HG03139 (cell line): ENCODE measurements around the gene RAP1A.
"Not testable (repeated sequence)": the region's sequence is repeated elsewhere in the genome, so short reads cannot be mapped to it uniquely, and the experiment has no call there.

Experiments
- ATAC-seq: cut with Tn5 transposase; IDR thresholded peaks from one replicate; pipeline ENCODE4 v1.9.1; 2021; ENCODE audit not compliant: unreplicated experiment

The RAP1A gene

DNA sequence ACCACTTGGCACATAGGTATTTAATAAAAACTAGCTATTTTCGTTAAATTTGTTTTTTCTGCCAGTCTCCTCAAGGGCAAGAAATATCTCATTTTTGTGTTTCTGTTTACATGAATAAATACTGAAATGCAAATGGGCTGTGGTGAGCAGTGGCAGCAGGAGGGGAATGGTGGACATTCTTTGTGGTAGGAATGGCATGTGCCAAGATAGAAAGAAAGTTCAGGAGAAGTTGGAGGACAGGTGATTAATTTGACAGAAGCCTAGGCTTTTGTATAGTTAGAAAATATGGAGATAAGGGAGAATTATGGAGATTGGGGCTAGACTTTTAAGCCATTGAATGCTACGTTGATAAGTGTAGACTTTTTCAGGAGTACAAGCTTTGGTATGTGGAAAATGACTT, 8.6 kb downstream of the RAP1A start:
- no peak for ATAC-seq

DNA sequence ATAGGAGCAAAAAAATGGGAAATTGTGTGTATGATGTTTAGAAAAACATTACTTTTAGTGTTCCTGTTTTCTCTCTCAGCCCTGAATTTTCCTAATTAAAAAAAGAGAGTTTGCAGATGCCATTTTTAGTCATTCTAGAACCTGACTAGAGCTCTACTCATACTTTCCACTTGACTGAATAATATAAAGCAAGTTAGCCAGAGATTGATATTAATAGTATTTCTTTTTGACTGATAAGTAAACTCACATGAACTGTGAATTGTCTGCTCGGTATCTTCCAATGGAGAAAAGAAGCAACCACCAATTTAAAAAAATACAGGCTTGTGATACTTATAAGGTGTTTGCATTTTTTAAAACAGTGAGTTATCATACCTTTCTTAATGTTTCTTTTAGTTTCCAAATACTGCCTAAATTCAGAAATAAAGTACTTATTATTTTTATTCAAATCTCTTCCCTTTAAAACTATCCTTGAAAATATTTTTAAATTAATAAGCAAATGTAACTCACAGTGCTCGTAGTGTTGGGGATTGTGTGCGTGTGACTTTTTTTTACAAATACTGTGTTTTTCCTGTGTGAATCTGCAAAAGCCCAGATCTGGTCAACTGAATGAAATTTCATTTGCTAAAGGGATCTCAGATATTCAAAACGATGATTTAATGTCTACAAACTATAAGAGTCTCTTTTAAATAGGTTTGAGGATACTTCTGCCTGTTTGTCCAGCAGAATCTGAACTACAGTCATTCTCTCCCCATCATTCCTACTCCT, 9.8 kb downstream of the RAP1A start:
- no peak for ATAC-seq

DNA sequence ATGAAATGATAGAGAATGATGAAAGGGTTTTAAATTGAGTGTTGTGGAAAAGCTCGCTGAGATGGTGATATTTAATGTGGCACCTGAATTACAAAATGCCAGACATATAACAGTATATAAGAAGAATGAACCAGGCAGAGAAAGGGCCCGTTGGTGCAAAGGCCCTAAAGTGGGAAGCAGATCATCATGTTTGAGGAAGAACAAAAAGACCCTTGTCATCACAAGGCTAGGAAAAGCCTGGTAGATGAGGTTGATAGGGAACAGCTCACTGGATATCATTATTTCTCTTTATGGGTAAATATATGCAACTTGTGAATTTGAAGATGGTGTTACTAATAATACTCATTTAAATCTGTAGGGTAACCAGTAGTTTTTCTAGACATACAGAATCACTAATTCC, 11.0 kb downstream of the RAP1A start:
- no peak for ATAC-seq

DNA sequence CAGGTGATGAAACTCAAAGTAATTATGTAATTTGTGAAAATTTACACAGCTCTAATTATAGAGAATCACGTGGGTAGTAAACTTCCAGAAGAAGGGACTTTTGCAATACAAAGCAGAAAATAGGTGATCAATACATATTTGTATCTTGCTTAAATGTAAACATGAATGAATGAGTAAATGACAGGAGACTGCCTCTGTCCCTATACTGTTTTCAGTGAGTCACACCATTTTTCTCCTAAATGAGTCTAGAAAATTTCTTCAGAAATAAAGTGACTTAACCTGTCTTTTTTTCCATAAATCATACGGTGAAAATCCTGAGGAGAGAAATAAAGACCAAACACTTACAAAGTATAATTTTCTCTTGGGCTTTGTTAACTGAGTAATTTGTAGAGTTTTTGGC, 11.9 kb downstream of the RAP1A start:
- ATAC-seq: no peak

DNA sequence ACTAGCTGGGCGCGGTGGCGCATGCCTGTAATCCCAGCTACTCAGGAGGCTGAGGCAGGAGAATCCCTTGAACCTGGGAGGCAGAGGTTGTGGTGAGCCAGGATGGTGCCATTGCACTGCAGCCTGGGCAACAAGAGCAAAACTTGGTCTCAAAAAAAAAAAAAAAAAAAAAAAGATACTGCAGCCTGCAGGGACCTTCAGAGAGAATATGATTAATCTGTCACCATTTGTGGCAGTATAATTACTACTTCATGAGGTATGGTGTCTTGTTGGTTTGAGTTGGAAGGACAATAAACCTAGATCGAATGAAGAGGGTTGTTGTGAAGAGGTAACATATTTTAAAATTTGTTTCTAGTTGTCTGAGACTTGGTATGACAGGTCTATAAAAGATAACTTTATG, 13.2 kb downstream of the RAP1A start:
- not testable (repeated sequence) for ATAC-seq

DNA sequence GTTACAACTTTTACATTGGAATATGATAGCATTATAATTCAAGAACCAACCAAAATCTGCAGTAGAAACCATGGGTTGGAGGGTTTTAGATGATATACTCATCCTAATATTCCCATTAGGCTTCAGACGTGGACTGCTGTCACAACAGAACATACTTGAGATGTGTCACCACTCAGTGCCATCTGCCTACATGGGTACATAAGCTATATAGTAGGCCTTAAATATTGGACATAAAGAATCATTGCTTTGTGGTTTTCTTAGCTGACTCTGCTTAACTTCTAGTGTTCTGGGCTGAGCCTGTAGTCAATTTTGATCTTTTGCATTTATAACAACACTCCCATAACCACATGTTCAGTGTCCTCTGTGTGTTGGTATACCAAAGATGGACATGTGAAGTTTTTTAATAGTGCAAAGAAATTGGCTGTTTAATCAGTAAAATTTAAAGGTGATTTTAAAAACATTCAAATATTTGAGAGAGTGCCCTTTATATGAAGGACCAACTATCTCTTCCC, 14.2 kb downstream of the RAP1A start:
- ATAC-seq: no peak

DNA sequence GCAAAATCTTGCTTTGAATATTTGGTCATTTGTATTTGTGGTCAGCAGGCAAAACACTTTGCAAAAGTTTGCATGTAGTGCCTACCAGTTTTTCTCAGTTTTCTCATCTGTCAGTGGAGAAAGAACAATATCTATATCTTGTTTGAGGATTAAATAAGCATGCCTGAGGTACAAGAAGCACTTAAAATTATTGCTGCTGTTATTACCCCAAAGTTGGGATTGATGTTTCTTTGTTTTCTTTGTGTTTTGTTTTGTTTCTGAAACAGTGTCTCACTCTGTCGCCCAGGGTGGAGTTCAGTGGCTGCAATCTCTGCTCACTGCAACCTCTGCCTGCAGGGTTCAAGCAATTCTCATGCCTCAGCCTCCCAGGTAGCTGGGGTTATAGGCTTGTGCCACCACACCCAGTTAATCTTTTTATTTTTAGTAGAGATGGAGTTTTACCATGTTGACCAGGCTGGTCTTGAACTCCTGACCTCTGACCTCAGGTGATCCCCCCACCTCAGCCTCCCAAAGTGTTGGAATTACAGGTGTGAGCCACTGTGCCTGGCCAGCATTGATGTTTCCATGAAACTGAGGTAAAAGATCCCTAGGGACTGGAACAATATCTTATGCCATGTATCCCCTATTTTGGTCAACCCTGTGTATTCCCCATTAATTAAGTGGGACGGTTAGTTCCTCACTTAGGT, 15.9 kb downstream of the RAP1A start:
- no peak for ATAC-seq

DNA sequence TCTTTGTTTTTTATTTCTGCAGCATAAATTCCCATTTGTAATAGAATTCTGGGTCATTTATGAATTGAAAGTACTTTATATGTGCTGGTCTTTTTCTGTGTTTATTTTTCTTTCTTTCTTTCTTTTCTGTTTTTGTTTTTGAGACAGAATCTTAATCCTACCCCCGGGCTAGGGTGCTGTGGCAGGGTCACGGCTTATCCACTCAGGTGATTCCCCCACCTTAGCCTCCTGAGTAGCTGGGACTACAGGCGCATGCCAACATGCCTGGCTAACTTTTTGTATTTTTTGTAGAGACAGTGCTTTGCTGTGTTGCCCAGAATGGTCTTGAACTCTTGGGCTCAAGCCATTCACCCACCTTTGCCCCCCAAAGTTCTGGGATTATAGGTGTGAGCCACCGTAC, 18.7 kb downstream of the RAP1A start:
- no peak for ATAC-seq

DNA sequence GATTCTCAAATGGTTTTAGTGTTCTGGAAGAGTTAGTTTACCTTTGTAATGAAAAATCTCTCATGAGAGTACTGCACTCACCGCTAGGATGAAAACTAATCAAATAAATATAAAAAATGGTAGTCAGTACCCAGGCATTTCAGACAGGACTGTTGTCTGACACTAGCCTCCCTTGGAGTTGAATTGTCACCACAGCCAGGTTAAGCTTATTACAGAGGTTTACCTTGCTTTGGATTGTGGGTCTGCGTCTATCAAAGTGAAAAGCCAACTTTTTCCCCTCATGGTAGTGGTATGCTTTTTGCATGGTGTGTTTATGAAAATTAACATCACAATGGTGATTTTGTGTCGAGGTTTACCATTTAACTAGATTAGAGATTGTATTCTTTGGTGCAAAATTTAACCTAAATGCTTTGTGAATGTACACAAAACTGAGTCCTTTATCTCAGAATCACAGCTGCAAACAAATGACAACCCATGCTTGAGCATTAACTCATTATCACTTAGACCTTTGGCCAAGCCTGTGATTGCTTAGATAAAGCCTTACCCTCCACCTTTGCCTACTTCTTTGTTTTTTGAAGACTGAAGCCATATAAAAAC, 20.1 kb downstream of the RAP1A start:
- no peak for ATAC-seq

DNA sequence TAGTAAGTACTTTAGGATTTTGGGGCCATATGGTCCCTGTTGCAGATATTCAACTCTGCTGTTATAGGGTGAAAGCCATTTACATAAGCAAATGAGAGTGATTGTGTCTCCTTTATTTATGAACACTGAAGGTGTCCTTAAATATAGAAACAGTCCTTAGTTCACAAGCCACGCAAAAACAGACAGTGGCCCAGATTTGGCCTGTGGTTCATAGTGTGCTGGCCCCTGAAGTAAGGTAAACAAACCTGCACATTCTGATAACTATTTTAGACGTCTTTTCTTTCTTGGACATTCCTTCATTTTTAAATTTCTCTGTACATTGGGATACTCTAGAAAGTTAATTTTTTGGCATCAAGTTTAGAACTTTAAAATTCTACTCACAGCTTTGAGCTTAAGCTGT, 23.5 kb downstream of the RAP1A start:
- ATAC-seq: no peak

DNA sequence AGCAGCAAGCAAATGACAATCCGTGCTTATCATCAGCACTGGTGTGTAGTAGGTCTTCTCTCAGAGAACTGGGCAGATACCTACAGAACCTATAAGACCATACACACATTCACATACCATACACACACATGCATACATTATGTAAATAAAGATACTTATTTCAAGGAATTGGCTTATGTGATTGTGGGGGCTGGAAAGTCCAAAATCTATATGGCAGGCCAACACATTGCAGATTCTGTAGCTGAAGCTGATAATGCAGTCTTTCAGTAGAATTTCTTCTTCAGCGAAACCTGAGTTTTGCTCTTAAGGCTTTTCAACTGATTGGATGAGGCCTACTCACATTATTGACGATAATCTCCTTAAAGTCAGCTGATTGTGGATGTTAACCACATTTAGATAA, 24.1 kb downstream of the RAP1A start:
- no peak for ATAC-seq

DNA sequence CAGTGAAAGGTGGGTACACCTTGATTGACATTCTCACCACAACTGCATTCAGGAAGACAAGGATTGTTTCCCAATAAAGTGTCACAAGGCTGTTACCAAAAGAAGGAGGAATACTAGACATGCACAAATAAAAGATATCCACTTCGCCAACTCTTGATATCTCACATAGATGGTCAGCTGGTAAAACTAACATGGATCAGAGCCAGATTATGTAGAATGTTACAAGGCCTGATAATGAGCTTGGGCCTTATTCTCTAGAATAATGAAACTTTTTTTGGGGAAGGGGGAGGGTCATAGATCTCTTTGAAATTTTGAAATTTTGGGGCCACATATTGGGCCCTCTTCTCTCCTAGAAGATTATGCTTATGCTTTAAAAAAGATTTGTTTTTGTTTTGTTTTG, 24.9 kb downstream of the RAP1A start:
- no peak for ATAC-seq

DNA sequence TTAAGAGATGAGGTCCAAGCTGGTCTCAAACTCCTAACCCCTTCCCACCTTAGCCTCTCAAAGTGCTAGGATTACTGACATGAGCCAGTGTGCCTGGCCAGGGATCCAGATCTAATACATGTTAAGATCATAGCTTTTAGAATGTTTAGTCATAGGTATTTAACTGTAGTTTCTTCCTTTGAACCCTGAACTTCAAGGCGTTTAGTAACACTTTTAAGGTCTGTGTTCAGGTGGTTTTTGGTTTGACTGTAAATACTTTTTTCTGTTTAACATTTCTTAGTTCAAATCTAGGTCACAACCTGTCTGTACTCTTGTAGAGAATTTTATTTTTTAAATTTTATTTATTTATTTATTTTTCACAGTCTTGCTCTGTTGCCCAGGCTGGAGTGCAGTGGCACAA, 28.1 kb downstream of the RAP1A start:
- no peak for ATAC-seq

DNA sequence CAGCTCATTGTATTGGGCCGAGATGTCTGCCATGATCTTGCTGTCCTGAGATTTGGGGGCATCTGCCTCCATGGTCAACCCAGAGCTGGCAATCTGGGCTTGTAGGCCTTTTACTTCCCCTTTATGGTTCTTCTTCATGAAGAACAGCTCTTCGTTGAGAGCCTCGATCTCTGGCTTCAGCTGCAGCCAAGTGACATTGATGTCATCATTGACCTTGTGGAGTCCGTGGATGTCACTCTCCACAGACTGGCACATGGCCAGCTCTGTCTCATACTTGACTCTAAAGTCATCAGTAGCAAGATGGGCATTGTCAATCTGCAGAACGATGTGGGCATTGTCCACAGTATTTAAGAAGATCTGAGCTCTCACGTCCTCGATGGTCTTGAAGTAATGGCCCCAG, 29.2 kb downstream of the RAP1A start:
- no peak for ATAC-seq

DNA sequence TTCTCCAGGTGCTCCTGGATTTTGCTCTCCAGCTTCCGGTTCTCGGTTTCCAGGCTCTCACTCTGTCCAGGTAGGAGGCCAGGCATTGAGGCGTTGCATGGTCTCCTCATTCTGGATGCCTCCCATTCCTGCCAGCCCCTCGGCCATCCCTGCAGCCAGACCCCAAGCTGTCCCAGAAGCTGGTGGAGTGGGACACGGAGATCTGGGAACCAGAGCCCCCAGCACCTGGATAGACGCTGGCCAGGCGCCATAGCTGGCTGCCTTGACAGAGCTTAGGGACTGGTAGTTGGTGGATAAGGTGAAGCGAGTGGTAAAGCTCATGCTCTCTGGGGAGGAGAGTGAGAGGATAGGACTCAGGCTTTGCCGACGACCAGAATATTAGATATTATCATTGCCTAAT, 29.6 kb downstream of the RAP1A start:
- ATAC-seq: no peak

DNA sequence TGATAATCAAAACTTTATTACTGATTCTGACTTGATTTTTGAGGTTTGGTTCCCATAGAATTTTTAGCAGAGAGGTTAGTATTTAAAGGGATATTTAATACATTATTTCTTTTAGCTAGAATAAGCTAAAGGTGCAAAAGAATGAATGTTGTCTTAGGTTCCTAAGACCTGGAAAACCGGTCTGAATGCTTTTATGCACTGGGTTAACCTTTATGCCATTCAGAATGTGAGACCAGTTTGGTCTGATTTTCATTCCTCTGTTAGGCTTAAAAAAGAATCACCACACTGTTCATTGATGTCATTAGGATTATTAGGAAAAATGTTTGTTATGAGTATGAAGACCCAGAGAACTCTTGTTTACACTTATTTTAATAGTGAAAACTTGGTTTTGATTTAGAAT, 30.1 kb downstream of the RAP1A start:
- ATAC-seq: no peak

DNA sequence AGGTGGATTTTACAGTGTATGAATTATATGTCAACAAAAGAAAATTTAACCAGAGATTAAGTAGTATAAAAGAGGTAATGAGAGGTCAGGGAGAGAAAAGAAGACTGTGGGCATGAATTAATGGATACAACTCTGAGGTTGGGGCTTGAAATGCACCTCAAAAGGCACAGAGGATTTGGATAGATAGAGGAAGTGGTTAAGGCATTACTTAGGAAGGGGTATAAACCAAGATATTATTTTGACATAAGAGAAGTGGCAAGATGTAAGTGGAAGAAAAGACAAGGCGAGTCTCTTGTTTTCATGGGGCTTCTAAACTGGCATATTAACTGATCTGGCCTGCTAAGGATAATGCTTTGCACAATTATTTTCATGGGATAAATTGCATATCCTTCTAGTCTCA, 34.1 kb downstream of the RAP1A start:
- ATAC-seq: no peak

DNA sequence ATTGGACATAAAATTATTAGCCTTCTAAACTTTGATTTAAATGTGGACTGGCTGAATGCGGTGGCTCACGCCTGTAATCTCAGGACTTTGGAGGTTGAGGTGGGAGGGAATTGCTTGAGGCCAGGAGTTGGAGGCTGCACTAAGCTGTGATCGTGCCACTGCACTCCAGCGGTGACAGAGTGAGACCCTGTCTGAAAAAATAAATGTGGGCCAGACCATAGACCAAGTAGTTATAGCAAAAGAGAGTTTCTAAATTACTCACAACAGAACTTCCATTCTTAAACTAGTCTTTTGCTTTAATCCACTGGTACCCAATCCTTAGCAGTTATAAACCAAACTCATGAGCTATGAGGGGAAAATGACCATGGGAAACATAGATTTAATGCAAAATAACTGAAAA, 35.2 kb downstream of the RAP1A start:
- ATAC-seq: no peak

DNA sequence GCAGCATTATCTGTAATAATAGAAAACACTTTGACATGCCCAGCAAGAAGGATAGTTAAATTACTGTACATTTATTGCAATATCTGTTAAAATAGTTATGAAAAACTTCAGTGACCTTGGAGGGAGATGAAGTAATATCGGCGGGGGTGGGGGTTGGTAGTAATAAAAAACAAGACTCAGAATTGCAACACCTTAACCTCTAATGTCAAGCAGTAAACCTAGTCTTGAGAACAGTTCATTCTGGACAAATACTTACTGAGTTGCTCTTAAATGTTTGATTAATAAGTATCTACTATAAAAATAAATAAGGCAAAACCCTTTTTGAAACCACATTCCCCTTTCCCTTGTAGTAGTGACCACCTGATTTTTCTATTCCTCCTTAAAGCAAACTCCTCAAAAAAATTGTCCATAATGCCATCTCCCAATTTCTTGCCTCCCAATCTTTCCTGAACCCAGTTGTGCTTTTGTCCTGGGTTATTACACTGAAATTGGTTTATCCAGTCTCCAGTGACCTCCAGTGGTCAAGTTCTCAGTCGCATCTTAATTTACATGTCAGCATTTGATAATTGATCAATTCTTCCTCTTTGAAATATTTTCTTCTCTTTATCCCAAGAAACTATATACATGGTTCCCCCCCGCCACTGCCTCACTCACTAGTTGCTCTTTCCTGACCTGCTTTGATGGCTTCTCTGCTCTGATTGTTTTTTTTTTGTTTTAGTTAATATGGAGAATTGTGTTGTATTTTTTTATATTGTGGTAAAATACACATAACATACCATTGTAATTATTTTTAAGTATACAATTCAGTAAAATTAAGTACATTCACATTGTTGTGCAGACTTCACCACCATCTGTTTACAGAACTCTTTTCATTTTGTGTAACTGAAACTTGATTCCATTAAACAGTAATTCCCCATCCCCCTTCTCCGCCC, 36.8 kb downstream of the RAP1A start:
- no peak for ATAC-seq

DNA sequence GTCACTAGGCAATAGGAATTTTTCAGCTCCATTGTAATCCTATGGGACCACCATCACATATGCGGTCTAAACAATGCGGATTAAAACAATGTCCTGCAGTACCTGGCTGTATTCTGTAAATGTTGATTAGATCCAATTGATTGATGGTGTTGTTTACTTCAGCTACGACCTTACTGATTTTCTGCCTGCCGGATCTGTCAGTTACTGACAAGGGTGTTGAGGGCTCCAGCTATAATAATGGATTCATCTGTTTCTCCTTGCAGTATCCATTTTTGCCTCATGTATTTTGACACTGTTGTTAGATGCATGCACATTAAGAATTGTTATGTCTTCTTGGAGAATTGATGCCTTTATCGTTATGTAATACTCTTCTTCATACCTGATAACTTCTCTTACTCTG, 39.0 kb downstream of the RAP1A start:
- no peak for ATAC-seq
